Astrocyte (in vitro differentiated cells and primary cell): ENCODE measurements around the gene TTC8. TPM values are rescaled to one million over a fixed set of nuclear protein-coding genes. Genes with fewer than 3 reads are reported as not detected.

ENCODE experiments used
- DNase-seq: peaks from one replicate; pipeline ENCODE4 v3.0.0-alpha.2; 2010; ENCODE audit warnings: low read depth
- FAIRE-seq: peaks from 2 replicates; lab custom pipeline; 2011; peaks lifted over from hg19 to GRCh38; lab: Jason Lieb, UNC
- H2AFZ ChIP-seq: 2 replicates; pipeline ENCODE4 v1.6.0; 2012; ENCODE audit warnings: low read depth, low read length, inconsistent platforms
- H3K27ac ChIP-seq: 2 replicates; pipeline ENCODE4 v1.5.1; 2011; ENCODE audit warnings: low read depth, low read length, inconsistent platforms
- H3K27me3 ChIP-seq: 2 replicates; pipeline ENCODE4 v1.6.0; 2011; ENCODE audit warnings: low read length, inconsistent platforms; ENCODE audit not compliant: insufficient read depth
- H3K36me3 ChIP-seq: 2 replicates; pipeline ENCODE4 v1.5.1; 2011; ENCODE audit warnings: low read length, inconsistent platforms; ENCODE audit not compliant: insufficient read depth
- H3K4me1 ChIP-seq: 2 replicates; pipeline ENCODE4 v1.5.1; 2011; ENCODE audit warnings: low read length, inconsistent platforms; ENCODE audit not compliant: insufficient read depth
- H3K4me2 ChIP-seq: 2 replicates; pipeline ENCODE4 v1.6.0; 2012; ENCODE audit warnings: low read length, inconsistent platforms
- H3K4me3 ChIP-seq: 2 replicates; pipeline ENCODE4 v1.5.1; 2011; ENCODE audit warnings: low read depth, mild to moderate bottlenecking, low read length, inconsistent platforms; ENCODE audit not compliant: insufficient read depth
- H3K79me2 ChIP-seq: 2 replicates; pipeline ENCODE4 v1.6.0; 2012; ENCODE audit warnings: mild to moderate bottlenecking, low read length, inconsistent platforms; ENCODE audit not compliant: insufficient read depth
- H3K9ac ChIP-seq: 2 replicates; pipeline ENCODE4 v1.6.0; 2012; ENCODE audit warnings: mild to moderate bottlenecking, low read length, inconsistent platforms
- H3K9me3 ChIP-seq: 2 replicates; pipeline ENCODE4 v1.5.1; 2012; ENCODE audit warnings: low read depth, mild to moderate bottlenecking, low read length, inconsistent platforms; ENCODE audit not compliant: insufficient read depth
- H4K20me1 ChIP-seq: 2 replicates; pipeline ENCODE4 v1.6.0; 2012; ENCODE audit warnings: low read length, inconsistent platforms; ENCODE audit not compliant: insufficient read depth
- H3K27ac Mint-ChIP-seq: one replicate; pipeline ENCODE4 v1.8.0; 2021; ENCODE audit warnings: mild to moderate bottlenecking, mixed read lengths; ENCODE audit not compliant: unreplicated experiment
- H3K27me3 Mint-ChIP-seq: one replicate; pipeline ENCODE4 v1.8.0; 2021; ENCODE audit warnings: low read depth, mixed read lengths; ENCODE audit not compliant: unreplicated experiment
- H3K36me3 Mint-ChIP-seq: one replicate; pipeline ENCODE4 v1.8.0; 2021; ENCODE audit warnings: low read depth, mixed read lengths; ENCODE audit not compliant: unreplicated experiment
- H3K4me1 Mint-ChIP-seq: one replicate; pipeline ENCODE4 v1.8.0; 2021; ENCODE audit warnings: low read depth, mixed read lengths; ENCODE audit not compliant: unreplicated experiment
- H3K4me3 Mint-ChIP-seq: one replicate; pipeline ENCODE4 v1.8.0; 2021; ENCODE audit warnings: mild to moderate bottlenecking, moderate library complexity, mixed read lengths; ENCODE audit not compliant: unreplicated experiment
- H3K9me3 Mint-ChIP-seq: one replicate; pipeline ENCODE4 v1.8.0; 2021; ENCODE audit warnings: mild to moderate bottlenecking, mixed read lengths; ENCODE audit not compliant: unreplicated experiment
- EZH2 ChIP-seq: IDR thresholded peaks from 2 replicates; pipeline ENCODE4 v1.6.1; 2012; ENCODE audit warnings: mild to moderate bottlenecking, low read length, inconsistent platforms; ENCODE audit not compliant: insufficient read depth
- total RNA-seq: library from RNA; stranded (reverse); gene quantifications from 2 replicates; pipeline ENCODE4 v1.2.1, GENCODE V29; 2021
- TF ChIP-seq, protein P1 (sequence below): IDR thresholded peaks from 2 replicates; pipeline ENCODE4 v1.5.1; 2011; ENCODE audit warnings: low read depth, mild to moderate bottlenecking, inconsistent platforms, low read length, moderate library complexity; ENCODE audit not compliant: insufficient read depth

The TTC8 gene
- total RNA-seq, 1 donor from 2014 or later: 23.7 TPM

DNA sequence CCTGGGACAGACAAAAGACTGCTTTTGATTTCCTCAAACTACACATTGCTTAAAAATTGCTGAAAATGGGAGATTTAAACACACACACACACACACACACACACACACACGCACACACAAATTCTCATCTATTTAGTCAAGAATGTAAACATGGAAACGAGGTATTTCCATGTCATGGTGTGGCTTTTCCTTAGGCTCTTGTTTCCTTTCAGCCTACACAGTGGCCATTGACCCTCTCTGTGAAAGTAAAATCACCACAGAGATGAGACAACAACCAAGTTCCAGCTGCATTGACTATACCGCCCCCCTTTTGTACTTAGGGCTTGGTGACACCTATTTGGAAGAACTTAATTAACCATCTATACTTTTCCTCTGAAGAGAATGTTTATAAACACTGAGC, 41.9 kb downstream of the TTC8 start:
- no peaks in the 10 kb centered on the region for H3K27me3 Mint-ChIP-seq
- H3K36me3 Mint-ChIP-seq: peaks cover 6% of the 10 kb centered on the region
- Histone ChIP-seq H3K4me1 (no peaks in the 10 kb centered on the region), H2AFZ (no peak overlapping the region), H3K79me2 (no peaks in the 10 kb centered on the region), H3K4me3 (no peak overlapping the region), H3K4me2 (no peak overlapping the region), H3K27ac (no peak overlapping the region), H3K9me3 (no peaks in the 10 kb centered on the region), H3K9ac (no peak overlapping the region), H3K36me3 (peaks cover 8% of the 10 kb centered on the region), H3K27me3 (no peaks in the 10 kb centered on the region), H4K20me1 (no peaks in the 10 kb centered on the region)
- DNase-seq (peak; percentile 58), FAIRE-seq (no peak)
- H3K4me1 Mint-ChIP-seq: peaks cover 8% of the 10 kb centered on the region
- no peak overlapping the region for H3K27ac Mint-ChIP-seq
- no peaks in the 10 kb centered on the region for H3K9me3 Mint-ChIP-seq
- TF ChIP-seq, protein P1, sequence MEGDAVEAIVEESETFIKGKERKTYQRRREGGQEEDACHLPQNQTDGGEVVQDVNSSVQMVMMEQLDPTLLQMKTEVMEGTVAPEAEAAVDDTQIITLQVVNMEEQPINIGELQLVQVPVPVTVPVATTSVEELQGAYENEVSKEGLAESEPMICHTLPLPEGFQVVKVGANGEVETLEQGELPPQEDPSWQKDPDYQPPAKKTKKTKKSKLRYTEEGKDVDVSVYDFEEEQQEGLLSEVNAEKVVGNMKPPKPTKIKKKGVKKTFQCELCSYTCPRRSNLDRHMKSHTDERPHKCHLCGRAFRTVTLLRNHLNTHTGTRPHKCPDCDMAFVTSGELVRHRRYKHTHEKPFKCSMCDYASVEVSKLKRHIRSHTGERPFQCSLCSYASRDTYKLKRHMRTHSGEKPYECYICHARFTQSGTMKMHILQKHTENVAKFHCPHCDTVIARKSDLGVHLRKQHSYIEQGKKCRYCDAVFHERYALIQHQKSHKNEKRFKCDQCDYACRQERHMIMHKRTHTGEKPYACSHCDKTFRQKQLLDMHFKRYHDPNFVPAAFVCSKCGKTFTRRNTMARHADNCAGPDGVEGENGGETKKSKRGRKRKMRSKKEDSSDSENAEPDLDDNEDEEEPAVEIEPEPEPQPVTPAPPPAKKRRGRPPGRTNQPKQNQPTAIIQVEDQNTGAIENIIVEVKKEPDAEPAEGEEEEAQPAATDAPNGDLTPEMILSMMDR: no peak
- TF ChIP-seq EZH2: no peak
- no peak overlapping the region for H3K4me3 Mint-ChIP-seq

DNA sequence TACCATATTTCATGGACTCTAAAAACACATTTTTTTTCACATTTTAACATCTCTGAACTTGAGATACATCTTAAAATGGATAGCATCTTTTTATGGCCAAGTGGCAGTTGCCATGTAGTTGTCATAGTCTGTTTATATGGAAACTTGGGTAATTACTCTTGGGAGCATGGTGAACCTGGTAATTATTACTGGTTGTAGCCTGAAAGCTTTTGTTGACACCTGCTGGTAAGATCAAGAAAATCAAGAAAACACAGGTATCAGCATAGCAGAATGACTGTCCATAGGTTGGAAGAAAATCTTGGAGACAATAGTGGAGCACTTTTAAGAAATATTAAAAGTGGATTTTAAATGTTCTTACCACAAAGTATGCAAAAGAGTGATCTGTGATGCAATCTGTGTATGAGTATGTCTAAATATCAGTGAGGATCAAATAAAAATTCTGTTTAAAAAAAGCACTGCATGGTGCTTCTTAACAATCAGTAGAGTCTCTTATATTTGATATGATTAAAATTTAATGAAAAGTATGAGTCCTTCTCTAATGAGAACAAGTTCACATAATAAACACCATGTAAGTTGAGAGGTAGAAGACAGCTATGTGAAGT, 44.2 kb downstream of the TTC8 start:
- Histone ChIP-seq H3K4me1 (no peaks in the 10 kb centered on the region), H3K27me3 (no peaks in the 10 kb centered on the region), H3K79me2 (no peaks in the 10 kb centered on the region), H3K27ac (no peak overlapping the region), H3K4me2 (no peak overlapping the region), H4K20me1 (no peaks in the 10 kb centered on the region), H3K36me3 (peaks cover 24% of the 10 kb centered on the region), H3K4me3 (no peak overlapping the region), H2AFZ (no peak overlapping the region), H3K9ac (no peak overlapping the region), H3K9me3 (no peaks in the 10 kb centered on the region)
- Mint-ChIP-seq H3K4me1 (peaks cover 8% of the 10 kb centered on the region), H3K27me3 (no peaks in the 10 kb centered on the region), H3K9me3 (no peaks in the 10 kb centered on the region), H3K27ac (no peak overlapping the region), H3K36me3 (peaks cover 6% of the 10 kb centered on the region), H3K4me3 (no peak overlapping the region)
- FAIRE-seq: no peak
- TF ChIP-seq, protein P1: peak; percentile 26
- no peak for TF ChIP-seq EZH2
- DNase-seq: peak; percentile 5

DNA sequence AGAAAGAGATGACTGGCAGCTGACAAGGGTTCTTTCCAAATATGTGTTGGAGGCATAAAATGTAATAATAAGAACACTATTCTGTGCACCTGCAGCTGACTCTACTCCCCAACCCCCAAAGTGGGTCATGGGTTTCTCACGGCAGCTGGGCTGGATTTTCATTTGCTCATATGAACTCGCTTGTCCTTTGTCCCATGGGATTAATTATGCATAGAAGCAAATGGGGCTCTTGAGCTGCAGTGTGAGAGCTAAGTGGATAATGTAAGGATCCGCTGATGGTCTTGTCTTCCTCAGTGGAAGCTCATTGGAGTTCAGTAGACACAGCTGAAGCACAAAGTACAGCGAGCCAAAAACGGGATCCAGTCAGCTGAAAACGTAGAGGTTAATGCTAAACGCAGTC, 46.3 kb downstream of the TTC8 start:
- Mint-ChIP-seq H3K4me3 (no peak overlapping the region), H3K4me1 (no peaks in the 10 kb centered on the region), H3K36me3 (peaks cover 6% of the 10 kb centered on the region), H3K9me3 (no peaks in the 10 kb centered on the region), H3K27ac (no peak overlapping the region), H3K27me3 (no peaks in the 10 kb centered on the region)
- Histone ChIP-seq H3K4me1 (no peaks in the 10 kb centered on the region), H2AFZ (no peak overlapping the region), H3K27me3 (no peaks in the 10 kb centered on the region), H3K27ac (no peak overlapping the region), H3K4me3 (no peak overlapping the region), H4K20me1 (no peaks in the 10 kb centered on the region), H3K9ac (no peak overlapping the region), H3K79me2 (no peaks in the 10 kb centered on the region), H3K36me3 (peaks cover 28% of the 10 kb centered on the region), H3K4me2 (no peak overlapping the region), H3K9me3 (no peaks in the 10 kb centered on the region)
- TF ChIP-seq, protein P1: no peak
- TF ChIP-seq EZH2: no peak
- FAIRE-seq (no peak), DNase-seq (no peak)
